GM12878 (cell line): ENCODE data around the gene DISC1.

Source experiments
- CEBPB ChIP-seq, 2 experiments: fragments of 150-350 bp in 1 of 2; IDR thresholded peaks; 2 replicates each; pipeline ENCODE4 v1.6.1; 2012 to 2014; ENCODE audit warnings: low read depth in 2 of 2, low read length in 2 of 2, borderline replicate concordance in 1 of 2, inconsistent platforms in 1 of 2
- EGR1 ChIP-seq, 2 experiments: IDR thresholded peaks; 1 replicate in 1 of 2; 2 replicates in 1 of 2; pipeline ENCODE4 v1.6.1; 2011 to 2012; ENCODE audit warnings: low read depth in 2 of 2, low read length in 2 of 2, borderline replicate concordance in 1 of 2, mild to moderate bottlenecking in 1 of 2, moderate library complexity in 1 of 2
- FOXM1 ChIP-seq: IDR thresholded peaks from 2 replicates; pipeline ENCODE4 v1.6.1; 2012; ENCODE audit warnings: low read depth, mild to moderate bottlenecking, inconsistent platforms, low read length, moderate library complexity
- JUND ChIP-seq: IDR thresholded peaks from 2 replicates; pipeline ENCODE4 v1.6.1; 2012; ENCODE audit warnings: low read depth, mild to moderate bottlenecking, low read length, improper control_type of control experiment, moderate library complexity
- NR2C1 ChIP-seq: fragments of 450-650 bp; IDR thresholded peaks from 2 replicates; pipeline ENCODE4 v1.6.1; 2017; ENCODE audit warnings: antibody characterized with exemption, mild to moderate bottlenecking, moderate library complexity
- POLR2AphosphoS5 ChIP-seq: IDR thresholded peaks from 2 replicates; pipeline ENCODE4 v1.6.1; 2011; ENCODE audit warnings: mild to moderate bottlenecking, low read length, inconsistent platforms
- SP1 ChIP-seq: IDR thresholded peaks from one replicate; pipeline ENCODE4 v1.6.1; 2011; ENCODE audit warnings: low read depth, low read length
- TAF1 ChIP-seq: IDR thresholded peaks from 2 replicates; pipeline ENCODE4 v1.6.1; 2011; ENCODE audit warnings: mild to moderate bottlenecking, low read depth, low read length, borderline replicate concordance
- TF ChIP-seq, protein P1 (sequence below), 3 experiments: IDR thresholded peaks in 2 of 3; conservative IDR thresholded peaks in 1 of 3; 2 replicates each; pipeline ENCODE4 v1.5.1; 2011; ENCODE audit warnings: low read depth in 3 of 3, low read length in 3 of 3, mild to moderate bottlenecking in 3 of 3, control low read depth in 2 of 3, moderate library complexity in 2 of 3, inconsistent platforms in 1 of 3, mixed read lengths in 1 of 3; ENCODE audit not compliant: control insufficient read depth in 2 of 3, insufficient read depth in 1 of 3; ENCODE audit errors: extremely low read depth in 1 of 3

- TF ChIP-seq FOXM1 (no peak), NR2C1 (no peak), EGR1 (IDR thresholded peaks at IDR 0.05; ENCODE audit: borderline replicate concordance in 1 of 2, low read depth in 2 of 2, low read length in 2 of 2) (no peak), JUND (no peak), CEBPB (IDR thresholded peaks at IDR 0.05; ENCODE audit: borderline replicate concordance in 1 of 2, low read depth in 2 of 2, low read length in 2 of 2) (no peak), TAF1 (no peak), POLR2AphosphoS5 (no peak), SP1 (no peak)
- TF ChIP-seq, protein P1, sequence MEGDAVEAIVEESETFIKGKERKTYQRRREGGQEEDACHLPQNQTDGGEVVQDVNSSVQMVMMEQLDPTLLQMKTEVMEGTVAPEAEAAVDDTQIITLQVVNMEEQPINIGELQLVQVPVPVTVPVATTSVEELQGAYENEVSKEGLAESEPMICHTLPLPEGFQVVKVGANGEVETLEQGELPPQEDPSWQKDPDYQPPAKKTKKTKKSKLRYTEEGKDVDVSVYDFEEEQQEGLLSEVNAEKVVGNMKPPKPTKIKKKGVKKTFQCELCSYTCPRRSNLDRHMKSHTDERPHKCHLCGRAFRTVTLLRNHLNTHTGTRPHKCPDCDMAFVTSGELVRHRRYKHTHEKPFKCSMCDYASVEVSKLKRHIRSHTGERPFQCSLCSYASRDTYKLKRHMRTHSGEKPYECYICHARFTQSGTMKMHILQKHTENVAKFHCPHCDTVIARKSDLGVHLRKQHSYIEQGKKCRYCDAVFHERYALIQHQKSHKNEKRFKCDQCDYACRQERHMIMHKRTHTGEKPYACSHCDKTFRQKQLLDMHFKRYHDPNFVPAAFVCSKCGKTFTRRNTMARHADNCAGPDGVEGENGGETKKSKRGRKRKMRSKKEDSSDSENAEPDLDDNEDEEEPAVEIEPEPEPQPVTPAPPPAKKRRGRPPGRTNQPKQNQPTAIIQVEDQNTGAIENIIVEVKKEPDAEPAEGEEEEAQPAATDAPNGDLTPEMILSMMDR (IDR thresholded peaks at IDR 0.05 in 2 of 3, conservative IDR thresholded peaks at IDR 0.05 in 1 of 3; ENCODE audit: control insufficient read depth in 2 of 3, extremely low read depth in 1 of 3, insufficient read depth in 1 of 3, low read depth in 3 of 3, low read length in 3 of 3) = no peak
Measured at GRCh38 chr1:231751415-231751814, 124.8 kb downstream of the DISC1 start.
